Measurements from ENCODE around the gene MAP3K14.
"Not testable (repeated sequence)": the region's sequence is repeated elsewhere in the genome, so short reads cannot be mapped to it uniquely, and the experiment has no call there.

The MAP3K14 gene

GRCh38 chr17:45260204-45260783, 56.5 kb downstream of the MAP3K14 start:
- DNase-seq (ENCODE audit: low read depth, low spot score): no peak

GRCh38 chr17:45258981-45259380, 57.8 kb downstream of the MAP3K14 start:
- no peak for DNase-seq (ENCODE audit: low read depth, low spot score)

GRCh38 chr17:45257115-45257514, 59.7 kb downstream of the MAP3K14 start:
- no peak for DNase-seq (ENCODE audit: low read depth, low spot score)

GRCh38 chr17:45256114-45256966, 60.5 kb downstream of the MAP3K14 start:
- no peak for DNase-seq (ENCODE audit: low read depth, low spot score)

GRCh38 chr17:45255358-45255757, 61.5 kb downstream of the MAP3K14 start:
- no peak for DNase-seq (ENCODE audit: low read depth, low spot score)

GRCh38 chr17:45253879-45254278, 62.9 kb downstream of the MAP3K14 start:
- no peak for DNase-seq (ENCODE audit: low read depth, low spot score)

GRCh38 chr17:45253237-45253636, 63.6 kb downstream of the MAP3K14 start:
- not testable (repeated sequence) for DNase-seq (ENCODE audit: low read depth, low spot score)

DNA sequence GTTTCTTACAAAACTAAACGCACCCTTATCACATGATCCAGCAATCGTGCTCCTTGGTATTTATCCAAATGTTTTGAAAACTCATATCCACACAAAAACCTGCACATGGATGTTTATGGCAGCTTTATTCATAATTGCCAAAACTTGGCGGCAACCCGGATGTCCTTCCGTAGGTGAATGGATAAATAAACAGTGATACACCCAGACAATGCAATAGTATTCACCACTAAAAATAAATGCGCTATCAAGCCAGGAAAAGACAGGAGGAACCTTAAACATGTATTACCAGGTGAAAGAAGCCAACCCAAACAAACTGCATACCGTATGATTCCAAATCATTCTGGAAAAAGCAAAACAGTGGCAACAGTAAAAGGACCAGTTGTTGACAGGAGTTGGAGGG, 64.9 kb downstream of the MAP3K14 start:
- DNase-seq (ENCODE audit: low read depth, low spot score): no peak

DNA sequence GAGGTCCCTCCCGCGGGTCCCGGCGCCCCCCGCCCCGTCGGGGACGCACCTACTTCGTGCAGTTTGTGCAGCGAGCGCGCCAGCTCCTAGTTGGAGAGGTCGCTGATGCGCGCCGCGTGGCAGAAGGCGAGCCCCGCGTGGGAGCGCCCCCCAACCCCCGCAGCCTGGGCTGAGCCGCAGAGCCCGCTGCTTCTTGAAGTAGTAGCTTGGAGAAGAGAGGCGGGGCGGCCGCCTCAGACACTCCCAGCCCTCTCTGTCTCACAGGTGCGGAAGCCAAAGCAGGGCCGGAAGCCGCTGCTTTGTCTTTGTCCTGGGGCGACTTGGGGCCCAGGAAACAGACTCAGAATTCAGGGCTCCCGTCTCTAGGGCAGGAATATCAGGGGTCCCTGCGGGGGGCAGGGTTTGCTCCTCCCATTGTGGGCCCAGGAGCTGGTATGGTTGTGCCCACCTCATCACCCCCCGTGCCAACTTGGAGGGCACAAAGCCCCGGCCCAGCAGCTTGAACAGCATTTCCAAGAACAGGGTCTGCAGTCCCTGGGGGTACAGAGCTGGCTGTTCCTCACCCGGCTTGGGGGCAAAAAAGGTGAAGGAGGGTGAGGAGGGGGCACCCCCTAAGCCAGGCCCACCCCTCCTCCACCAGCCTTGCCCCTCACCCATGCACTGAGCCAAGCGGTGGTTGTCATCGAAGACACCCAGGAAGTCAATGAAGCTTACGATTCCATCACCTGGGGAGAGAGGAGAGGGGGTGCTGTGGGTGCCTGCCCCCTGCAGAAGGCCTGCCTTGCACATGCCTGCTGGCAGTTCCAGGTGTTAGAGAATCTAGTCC, 68.5 kb downstream of the MAP3K14 start:
- DNase-seq (ENCODE audit: low read depth, low spot score): no peak

- DNase-seq (ENCODE audit: low read depth, low spot score): peak; percentile 31
Observed at GRCh38 chr17:45247429-45248131, 69.2 kb downstream of the MAP3K14 start.

DNA sequence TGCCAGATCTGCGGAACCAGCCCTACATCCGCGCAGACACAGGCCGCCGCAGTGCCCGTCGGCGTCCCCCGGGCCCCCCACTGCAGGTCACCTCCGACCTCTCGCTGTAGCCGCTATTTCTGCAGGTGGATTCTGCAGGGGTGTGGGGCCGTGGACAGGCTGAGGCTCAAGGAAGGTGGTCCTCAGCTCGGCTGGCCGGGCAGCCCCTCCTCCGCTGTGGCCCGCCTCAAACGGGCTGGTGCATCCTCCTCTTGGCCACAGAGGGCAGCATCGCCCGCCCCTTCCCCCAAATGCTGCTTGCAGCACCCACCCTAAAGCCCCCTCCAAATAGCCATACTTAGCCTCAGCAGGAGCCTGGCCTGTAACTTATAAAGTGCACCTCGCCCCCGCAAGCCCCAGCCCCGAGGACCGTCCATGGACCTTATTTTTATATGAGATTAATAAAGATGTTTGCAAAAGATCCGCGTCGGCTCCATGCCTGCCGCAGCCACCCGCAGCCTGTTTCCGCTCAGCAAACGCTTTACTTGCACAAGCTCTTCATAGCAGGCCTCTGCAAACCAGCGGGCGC, 69.9 kb downstream of the MAP3K14 start:
- no peak for DNase-seq (ENCODE audit: low read depth, low spot score)

DNA sequence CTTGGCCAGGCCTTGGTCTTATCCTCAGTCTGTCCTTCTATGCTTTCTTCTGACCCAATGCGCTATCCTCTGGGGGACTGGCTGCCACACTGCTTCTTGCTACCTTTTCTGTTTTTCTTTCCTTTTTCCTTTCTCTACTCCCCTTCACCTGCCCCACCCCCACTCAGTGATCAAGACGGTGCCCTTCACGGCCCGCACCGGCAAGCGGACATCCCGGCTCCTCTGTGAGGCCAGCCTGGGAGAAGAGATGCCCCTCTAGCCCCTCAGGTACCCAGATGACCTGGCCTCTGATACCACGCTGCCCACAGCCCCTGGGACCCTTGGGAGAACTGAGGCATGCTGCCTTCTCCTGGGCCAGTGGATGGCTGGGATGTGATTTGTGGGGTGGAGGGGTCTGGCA, 70.5 kb downstream of the MAP3K14 start:
- no peak for DNase-seq (ENCODE audit: low read depth, low spot score)

DNA sequence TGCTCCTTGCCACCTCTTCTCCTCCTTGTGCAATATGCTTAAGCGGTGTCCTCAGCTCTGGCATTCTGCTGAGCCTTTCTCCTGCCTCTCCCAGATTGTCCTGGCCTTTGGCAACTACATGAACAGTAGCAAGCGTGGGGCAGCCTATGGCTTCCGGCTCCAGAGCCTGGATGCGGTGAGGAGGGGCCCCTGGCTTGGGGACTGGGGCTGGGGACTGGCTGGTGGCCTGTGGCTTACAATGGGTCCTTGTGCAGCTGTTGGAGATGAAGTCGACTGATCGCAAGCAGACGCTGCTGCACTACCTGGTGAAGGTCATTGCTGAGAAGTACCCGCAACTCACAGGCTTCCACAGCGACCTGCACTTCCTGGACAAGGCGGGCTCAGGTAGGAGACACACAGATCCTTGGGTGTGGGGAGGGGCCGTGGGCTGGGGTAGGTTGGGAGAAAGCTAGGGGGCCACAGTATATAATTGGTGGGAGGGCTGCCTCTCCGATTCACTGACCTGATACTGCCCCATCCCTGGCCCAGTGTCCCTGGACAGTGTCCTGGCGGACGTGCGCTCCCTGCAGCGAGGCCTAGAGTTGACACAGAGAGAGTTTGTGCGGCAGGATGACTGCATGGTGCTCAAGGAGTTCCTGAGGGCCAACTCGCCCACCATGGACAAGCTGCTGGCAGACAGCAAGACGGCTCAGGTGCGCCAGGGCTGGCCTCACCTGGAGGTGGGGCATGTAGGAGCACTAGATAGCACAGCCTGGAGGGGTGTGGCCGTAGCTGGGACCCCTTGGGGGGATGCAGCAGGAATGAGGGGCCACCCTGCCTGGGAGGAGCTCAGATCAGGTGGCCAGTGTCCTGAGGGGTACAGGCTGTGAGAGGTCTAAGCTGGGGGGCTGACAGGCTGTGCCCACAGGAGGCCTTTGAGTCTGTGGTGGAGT, 71.8 kb downstream of the MAP3K14 start:
- DNase-seq (ENCODE audit: low read depth, low spot score): no peak

- no peak for DNase-seq (ENCODE audit: low read depth, low spot score)
Observed at GRCh38 chr17:45243750-45244149, 73.1 kb downstream of the MAP3K14 start.

- DNase-seq (ENCODE audit: low read depth, low spot score): no peak
Observed at GRCh38 chr17:45242029-45242414, 74.8 kb downstream of the MAP3K14 start.

DNA sequence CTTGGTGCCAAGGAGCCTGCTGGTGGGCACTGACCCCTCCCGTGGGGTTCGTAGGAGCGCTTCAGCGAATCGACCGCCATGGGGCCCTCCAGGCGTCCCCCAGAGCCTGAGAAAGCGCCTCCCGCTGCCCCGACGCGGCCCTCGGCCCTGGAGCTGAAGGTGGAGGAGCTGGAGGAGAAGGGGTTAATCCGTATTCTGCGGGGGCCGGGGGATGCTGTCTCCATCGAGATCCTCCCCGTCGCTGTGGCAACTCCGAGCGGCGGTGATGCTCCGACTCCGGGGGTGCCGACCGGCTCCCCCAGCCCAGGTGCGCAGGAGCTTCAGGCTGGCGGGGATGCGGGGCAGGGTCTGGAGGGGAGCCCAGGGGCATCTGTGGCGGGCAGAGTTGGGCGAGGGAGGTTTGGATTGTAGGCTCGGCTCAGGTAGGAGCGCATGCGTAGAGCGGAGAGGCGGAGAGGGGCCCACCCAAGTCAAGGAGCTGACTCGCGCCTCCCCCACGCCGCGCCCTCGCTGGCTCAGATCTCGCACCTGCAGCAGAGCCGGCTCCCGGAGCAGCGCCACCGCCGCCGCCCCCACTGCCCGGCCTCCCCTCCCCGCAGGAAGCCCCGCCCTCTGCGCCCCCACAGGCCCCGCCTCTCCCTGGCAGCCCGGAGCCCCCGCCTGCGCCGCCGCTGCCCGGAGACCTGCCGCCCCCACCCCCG, 75.3 kb downstream of the MAP3K14 start:
- DNase-seq (ENCODE audit: low read depth, low spot score): no peak

GRCh38 chr17:45240905-45241327, 75.9 kb downstream of the MAP3K14 start:
- DNase-seq (ENCODE audit: low read depth, low spot score): no peak

- no peak for DNase-seq (ENCODE audit: low read depth, low spot score)
Observed at GRCh38 chr17:45238155-45238774, 78.6 kb downstream of the MAP3K14 start.

- no peak for DNase-seq (ENCODE audit: low read depth, low spot score)
Observed at GRCh38 chr17:45237686-45238085, 79.1 kb downstream of the MAP3K14 start.

Data from smooth muscle cell of the brain vasculature (primary cell).